Body of pancreas (tissue), 4 donors: ENCODE results near the gene GPR141.

ENCODE experiments used
- POLR2A ChIP-seq, 3 donors: fragments of 450-650 bp; IDR thresholded peaks; one replicate each; pipeline ENCODE4 v1.6.1; 2016; ENCODE audit warnings: antibody characterized with exemption in 3 of 3, mild to moderate bottlenecking in 2 of 3
- TF ChIP-seq, protein P1 (sequence below), 7 experiments: fragments of 450-650 bp in 4 of 7; fragments of 200-600 bp in 3 of 7; sonication (generic) in 3 of 7; IDR thresholded peaks; one replicate each; pipeline ENCODE4 v1.5.1; 2016 to 2019; ENCODE audit warnings: antibody characterized with exemption in 7 of 7

- TF ChIP-seq, protein P1, sequence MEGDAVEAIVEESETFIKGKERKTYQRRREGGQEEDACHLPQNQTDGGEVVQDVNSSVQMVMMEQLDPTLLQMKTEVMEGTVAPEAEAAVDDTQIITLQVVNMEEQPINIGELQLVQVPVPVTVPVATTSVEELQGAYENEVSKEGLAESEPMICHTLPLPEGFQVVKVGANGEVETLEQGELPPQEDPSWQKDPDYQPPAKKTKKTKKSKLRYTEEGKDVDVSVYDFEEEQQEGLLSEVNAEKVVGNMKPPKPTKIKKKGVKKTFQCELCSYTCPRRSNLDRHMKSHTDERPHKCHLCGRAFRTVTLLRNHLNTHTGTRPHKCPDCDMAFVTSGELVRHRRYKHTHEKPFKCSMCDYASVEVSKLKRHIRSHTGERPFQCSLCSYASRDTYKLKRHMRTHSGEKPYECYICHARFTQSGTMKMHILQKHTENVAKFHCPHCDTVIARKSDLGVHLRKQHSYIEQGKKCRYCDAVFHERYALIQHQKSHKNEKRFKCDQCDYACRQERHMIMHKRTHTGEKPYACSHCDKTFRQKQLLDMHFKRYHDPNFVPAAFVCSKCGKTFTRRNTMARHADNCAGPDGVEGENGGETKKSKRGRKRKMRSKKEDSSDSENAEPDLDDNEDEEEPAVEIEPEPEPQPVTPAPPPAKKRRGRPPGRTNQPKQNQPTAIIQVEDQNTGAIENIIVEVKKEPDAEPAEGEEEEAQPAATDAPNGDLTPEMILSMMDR (IDR thresholded peaks at IDR 0.05): no peak
- no peak for TF ChIP-seq POLR2A (IDR thresholded peaks at IDR 0.05)
Measured at GRCh38 chr7:37675749-37676148, 7.8 kb upstream of the GPR141 start.
